Activated CD8-positive, alpha-beta memory T cell treated with anti-CD3 and anti-CD28 coated beads, Interleukin-2, amount 10 ng/mL, durations not matched to agents 7 days and 5 days (primary cell): ENCODE data around the gene SLC25A10. TPM values are rescaled to one million over a fixed set of nuclear protein-coding genes. Genes with fewer than 3 reads are reported as not detected.

ENCODE experiments used
- ATAC-seq: fragments of 150-1000 bp; cut with Tn5 transposase; one replicate; pipeline ENCODE4 v1.10.0; 2021; ENCODE audit warnings: moderate library complexity
- CTCF ChIA-PET: fragments of 350-600 bp; sonication (Branson Sonifier 250); formaldehyde crosslinking; loops from one replicate; lab custom pipeline; 2021; ENCODE audit warnings: antibody characterized with exemption; lab: Charles Lee
- DNase-seq: peaks from one replicate; pipeline ENCODE4 v3.0.0-alpha.2; 2020
- H3K27ac Mint-ChIP-seq: one replicate; pipeline ENCODE4 v1.8.0; 2021; ENCODE audit warnings: mild to moderate bottlenecking, mixed read lengths
- H3K27me3 Mint-ChIP-seq: one replicate; pipeline ENCODE4 v1.8.0; 2021; ENCODE audit warnings: mixed read lengths
- H3K36me3 Mint-ChIP-seq: one replicate; pipeline ENCODE4 v1.8.0; 2021; ENCODE audit warnings: mild to moderate bottlenecking, mixed read lengths
- H3K4me1 Mint-ChIP-seq: one replicate; pipeline ENCODE4 v1.8.0; 2021; ENCODE audit warnings: mixed read lengths
- H3K4me3 Mint-ChIP-seq: one replicate; pipeline ENCODE4 v1.8.0; 2021; ENCODE audit warnings: mild to moderate bottlenecking, moderate library complexity, mixed read lengths
- H3K9me3 Mint-ChIP-seq: one replicate; pipeline ENCODE4 v1.8.0; 2022; ENCODE audit warnings: low read depth, mixed read lengths
- total RNA-seq, 2 experiments: library from RNA; stranded (reverse); gene quantifications; one replicate each; pipeline ENCODE4 v1.2.3, GENCODE V29; 2021

The SLC25A10 gene
- total RNA-seq, 2 experiments from 2014 or later = 32.8 to 40.1 TPM

DNA sequence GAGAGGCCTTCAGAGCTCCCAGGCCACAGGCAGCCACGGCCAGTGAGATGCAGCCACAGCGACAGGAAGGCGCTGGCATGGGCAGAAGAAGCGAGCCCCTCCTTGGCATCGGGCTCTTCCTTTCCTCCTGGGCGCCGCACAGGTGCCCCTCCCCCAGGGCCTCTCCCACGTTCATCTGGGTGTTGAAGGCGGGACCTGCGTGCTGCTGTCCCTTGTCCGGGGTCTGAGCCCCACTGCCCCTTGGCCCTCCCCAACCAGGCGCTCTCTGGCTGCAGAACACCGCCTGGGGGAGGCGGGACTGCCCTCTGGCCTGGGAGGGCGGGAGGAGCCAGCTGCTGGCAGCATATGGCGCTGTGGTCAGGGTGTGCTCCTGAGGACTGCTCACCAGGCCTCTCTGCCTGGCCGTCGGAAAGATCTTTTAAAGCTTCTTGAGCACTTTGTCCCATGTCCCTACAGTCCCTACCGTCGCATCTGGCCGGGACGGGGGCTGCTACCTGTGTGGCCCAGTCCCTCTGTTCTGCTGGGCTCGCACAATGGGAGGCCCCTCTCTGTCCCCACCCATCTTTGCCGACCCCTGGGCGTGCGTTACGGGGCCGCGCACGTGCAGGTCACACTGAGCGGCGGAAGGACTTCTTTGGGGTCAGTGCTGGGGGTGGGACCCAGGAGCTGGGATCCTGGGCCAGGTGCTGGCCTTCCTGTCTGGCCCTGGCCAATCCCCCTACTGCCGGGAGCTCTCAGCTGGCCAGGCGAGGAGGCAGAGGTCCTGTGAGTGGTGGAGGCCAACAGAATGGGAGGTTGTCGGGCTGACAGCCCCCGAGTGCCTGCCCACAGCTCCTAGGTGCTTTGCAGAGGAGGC lies 1.7 kb downstream of the SLC25A10 start:
- H3K4me1 Mint-ChIP-seq = peaks cover 29% of the 10 kb centered on the region
- no peaks in the 10 kb centered on the region for H3K27me3 Mint-ChIP-seq
- CTCF ChIA-PET = interaction anchor here (1.1 to 2.1 kb wide), 5 partner anchors 8 to 149 kb away, joined by 3 to 10 read pairs (median 6); partner anchors contain the start of genes ARL16 and HGS
- no peak overlapping the region for H3K27ac Mint-ChIP-seq
- ATAC-seq (no peak), DNase-seq (no peak)
- peak overlapping the region; percentile 81 for H3K4me3 Mint-ChIP-seq
- H3K36me3 Mint-ChIP-seq = peaks cover 2% of the 10 kb centered on the region
- no peaks in the 10 kb centered on the region for H3K9me3 Mint-ChIP-seq

DNA sequence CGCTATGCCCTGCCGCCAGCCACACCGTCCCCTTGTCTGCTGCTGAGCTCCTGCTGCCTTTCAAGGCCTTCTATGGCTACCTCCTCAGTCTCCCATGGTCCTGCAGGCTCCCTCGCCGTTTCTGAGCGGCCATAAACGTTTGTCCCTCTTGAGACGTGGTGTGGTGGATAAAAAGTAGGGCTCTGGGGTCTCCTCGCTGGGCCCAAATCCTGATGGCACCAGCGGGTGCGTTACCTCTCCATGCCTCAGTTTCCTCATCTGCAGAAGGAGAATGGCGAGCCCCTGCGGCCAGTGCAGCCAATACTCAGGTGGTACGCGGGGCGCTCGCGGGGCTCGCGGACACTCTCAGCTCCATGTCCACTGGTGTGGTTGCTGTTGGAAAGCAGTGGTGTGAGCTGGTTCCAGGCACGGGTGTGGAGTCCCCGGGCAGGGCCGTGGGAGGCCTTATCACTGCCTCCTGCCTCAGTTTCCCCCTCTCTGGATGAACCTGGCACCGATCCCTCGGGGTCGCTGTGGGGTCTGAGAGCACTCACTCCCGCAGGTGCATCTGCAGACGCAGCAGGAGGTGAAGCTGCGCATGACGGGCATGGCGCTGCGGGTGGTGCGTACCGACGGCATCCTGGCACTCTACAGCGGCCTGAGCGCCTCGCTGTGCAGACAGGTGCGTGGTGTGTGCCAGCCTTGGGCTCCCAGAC lies 2.5 kb downstream of the SLC25A10 start:
- no peak for ATAC-seq
- DNase-seq = no peak
- Mint-ChIP-seq H3K9me3 (no peaks in the 10 kb centered on the region), H3K27me3 (no peaks in the 10 kb centered on the region), H3K4me3 (no peak overlapping the region), H3K36me3 (peaks cover 2% of the 10 kb centered on the region), H3K4me1 (peaks cover 29% of the 10 kb centered on the region), H3K27ac (no peak overlapping the region)
- CTCF ChIA-PET = interaction anchor here (1.3 to 2.1 kb wide), 3 partner anchors 9 to 149 kb away, joined by 4 to 10 read pairs (median 4); partner anchors contain the start of genes ARL16 and HGS

DNA sequence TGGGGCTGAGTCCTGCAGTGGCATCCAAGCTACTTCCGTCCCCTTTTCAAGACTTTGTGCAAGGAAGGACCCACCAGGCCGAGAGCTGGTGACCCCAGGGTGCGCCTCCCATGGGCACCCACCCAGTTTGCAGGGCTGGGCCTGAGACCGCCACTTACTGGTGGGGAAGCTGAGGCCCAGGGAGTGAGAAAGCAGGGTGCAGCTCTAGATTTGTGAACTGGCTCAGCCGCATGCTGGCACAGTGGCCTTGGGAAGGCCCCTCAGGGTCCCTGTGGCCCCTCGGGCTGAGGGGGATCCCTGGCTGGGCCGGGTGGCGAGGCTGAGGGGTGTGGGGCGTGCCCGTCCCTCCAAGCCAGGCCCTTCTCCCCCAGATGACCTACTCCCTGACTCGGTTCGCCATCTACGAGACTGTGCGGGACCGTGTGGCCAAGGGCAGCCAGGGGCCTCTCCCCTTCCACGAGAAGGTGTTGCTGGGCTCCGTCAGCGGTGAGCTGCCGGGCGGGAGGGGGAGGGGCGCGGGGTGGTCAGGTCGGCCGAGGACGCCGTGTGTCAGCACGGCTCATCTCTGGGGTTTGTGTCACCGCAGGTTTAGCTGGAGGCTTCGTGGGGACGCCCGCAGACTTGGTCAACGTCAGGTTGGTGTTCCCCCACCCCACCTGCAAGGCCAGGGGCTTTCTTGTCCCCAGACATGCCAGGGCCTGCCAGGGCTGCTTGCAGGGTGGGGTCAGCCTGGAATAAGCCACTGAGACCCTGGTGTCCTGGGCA lies 3.2 kb downstream of the SLC25A10 start:
- no peaks in the 10 kb centered on the region for H3K27me3 Mint-ChIP-seq
- CTCF ChIA-PET = interaction anchor here (1.3 to 1.5 kb wide), 2 partner anchors 10 to 148 kb away, joined by 4 read pairs; no protein-coding TSS in a partner anchor
- no peaks in the 10 kb centered on the region for H3K9me3 Mint-ChIP-seq
- H3K36me3 Mint-ChIP-seq = peaks cover 3% of the 10 kb centered on the region
- H3K27ac Mint-ChIP-seq = no peak overlapping the region
- DNase-seq (no peak), ATAC-seq (no peak)
- peaks cover 27% of the 10 kb centered on the region for H3K4me1 Mint-ChIP-seq
- no peak overlapping the region for H3K4me3 Mint-ChIP-seq

DNA sequence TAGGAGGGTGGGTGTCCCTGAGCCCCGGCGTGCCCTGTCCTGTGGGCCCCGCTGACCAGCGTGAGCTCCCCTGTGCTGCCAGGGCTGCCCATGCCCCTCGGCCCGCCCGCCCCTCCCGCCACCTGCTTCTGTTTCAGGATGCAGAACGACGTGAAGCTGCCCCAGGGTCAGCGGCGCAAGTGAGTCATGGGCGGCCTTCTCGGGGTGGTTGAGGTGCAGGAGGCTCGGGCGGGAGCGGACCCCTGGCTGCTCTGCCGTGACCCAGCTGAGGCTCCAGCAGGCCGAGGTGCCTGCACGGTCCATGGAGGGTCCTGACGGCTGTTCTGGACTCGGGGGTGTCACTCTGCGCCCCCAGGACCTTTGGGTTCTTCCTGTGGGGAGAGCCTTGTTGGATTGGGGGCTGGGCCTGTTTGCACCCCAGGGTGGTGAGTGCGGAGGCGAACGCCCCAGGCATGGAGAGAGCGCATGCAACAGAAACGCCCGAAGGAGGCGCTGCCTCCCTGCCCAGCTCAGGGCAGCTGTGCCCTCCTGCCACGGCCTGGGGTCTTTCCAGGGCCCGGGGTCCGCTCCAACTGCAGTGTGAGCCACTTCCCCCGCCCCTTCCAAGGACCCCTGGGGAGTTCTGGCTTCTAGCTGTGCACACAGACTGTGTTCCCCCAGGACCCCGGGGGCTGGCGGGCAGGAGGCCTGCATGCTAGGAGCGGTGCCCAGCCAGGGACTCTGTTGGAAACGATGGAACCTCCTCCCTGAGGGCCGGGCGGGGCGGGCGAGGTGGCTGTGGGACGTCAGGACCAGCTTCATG lies 4.0 kb downstream of the SLC25A10 start:
- Mint-ChIP-seq H3K36me3 (peaks cover 3% of the 10 kb centered on the region), H3K27ac (no peak overlapping the region), H3K27me3 (no peaks in the 10 kb centered on the region), H3K4me3 (no peak overlapping the region), H3K9me3 (no peaks in the 10 kb centered on the region), H3K4me1 (peaks cover 19% of the 10 kb centered on the region)
- ATAC-seq (no peak), DNase-seq (no peak)
- CTCF ChIA-PET = interaction anchor here (1.3 kb wide), 1 partner anchor 11 kb away, joined by 4 read pairs; no protein-coding TSS in a partner anchor

DNA sequence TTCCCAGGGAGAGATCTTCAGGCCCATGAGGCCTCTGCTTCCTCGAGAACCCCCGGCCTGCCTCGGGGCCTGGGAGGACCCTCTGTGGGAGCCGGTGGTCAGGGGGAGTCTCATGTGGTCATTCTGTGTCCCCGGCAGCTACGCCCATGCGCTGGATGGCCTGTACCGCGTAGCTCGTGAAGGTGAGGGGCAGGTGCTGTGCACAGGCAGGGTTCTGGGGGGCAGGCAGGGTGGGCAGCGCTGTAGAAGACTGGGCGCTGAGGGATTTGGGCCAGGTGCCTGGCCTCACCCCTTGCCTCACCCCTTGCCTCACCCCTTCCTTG lies 4.6 kb downstream of the SLC25A10 start:
- peaks cover 3% of the 10 kb centered on the region for H3K36me3 Mint-ChIP-seq
- H3K27me3 Mint-ChIP-seq = no peaks in the 10 kb centered on the region
- ATAC-seq (no peak), DNase-seq (no peak)
- CTCF ChIA-PET = no interaction called here
- no peak overlapping the region for H3K27ac Mint-ChIP-seq
- H3K4me3 Mint-ChIP-seq = no peak overlapping the region
- peaks cover 15% of the 10 kb centered on the region for H3K4me1 Mint-ChIP-seq
- H3K9me3 Mint-ChIP-seq = no peaks in the 10 kb centered on the region

DNA sequence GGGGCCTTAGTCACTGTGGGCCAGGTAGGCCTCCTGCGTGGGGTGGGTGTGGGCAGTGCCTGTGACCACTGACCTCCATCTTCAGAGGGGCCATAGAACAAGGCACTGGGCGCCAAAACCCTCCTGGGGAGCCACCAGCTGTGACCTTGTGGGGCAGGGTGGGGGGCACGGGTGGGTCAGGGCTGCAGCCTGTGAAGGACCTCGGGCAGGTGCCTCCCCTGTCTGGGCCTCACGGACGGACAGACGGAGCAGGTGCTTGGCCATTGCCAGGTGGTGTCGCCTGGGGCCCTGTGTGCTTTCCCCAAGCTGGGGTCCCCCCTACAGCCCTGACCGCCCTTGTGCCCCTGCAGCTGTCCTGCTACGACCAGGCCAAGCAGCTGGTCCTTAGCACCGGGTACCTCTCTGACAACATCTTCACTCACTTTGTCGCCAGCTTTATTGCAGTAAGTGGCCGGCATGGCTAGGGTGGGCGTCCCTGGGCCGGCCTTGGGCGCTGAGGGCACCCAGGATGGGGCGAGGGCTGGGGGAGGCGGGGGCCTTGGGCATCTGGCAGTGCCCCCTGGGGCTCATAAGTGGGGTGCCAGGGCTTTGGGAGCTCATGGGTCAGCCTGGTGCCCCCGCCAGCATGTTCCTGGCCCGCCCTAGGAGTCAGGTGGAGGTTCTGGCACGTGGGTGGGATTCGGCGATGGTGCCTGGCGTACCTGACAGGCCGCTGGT lies 5.1 kb downstream of the SLC25A10 start:
- ATAC-seq (no peak), DNase-seq (no peak)
- CTCF ChIA-PET = no interaction called here
- Mint-ChIP-seq H3K27ac (no peak overlapping the region), H3K4me3 (no peak overlapping the region), H3K4me1 (peaks cover 14% of the 10 kb centered on the region), H3K27me3 (no peaks in the 10 kb centered on the region), H3K36me3 (peaks cover 3% of the 10 kb centered on the region), H3K9me3 (no peaks in the 10 kb centered on the region)

DNA sequence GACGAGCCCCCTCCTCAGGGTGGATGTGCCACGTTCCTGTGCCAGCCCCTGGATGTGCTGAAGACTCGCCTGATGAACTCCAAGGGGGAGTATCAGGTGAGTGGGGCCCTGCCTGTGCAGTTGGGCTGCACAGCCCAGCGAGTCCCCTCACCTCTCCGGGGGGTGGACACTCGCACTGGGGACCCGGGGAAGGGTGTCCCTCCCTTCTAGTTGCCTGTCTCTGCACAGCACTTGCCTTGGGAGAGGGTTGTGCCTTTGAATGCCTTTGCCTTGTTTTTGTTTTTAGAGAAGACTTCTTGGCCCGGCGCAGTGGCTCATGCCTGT lies 5.6 kb downstream of the SLC25A10 start:
- DNase-seq = no peak
- ATAC-seq = no peak
- H3K36me3 Mint-ChIP-seq = peaks cover 3% of the 10 kb centered on the region
- no peak overlapping the region for H3K27ac Mint-ChIP-seq
- H3K9me3 Mint-ChIP-seq = no peaks in the 10 kb centered on the region
- H3K27me3 Mint-ChIP-seq = no peaks in the 10 kb centered on the region
- CTCF ChIA-PET = no interaction called here
- no peak overlapping the region for H3K4me3 Mint-ChIP-seq
- H3K4me1 Mint-ChIP-seq = peaks cover 12% of the 10 kb centered on the region

DNA sequence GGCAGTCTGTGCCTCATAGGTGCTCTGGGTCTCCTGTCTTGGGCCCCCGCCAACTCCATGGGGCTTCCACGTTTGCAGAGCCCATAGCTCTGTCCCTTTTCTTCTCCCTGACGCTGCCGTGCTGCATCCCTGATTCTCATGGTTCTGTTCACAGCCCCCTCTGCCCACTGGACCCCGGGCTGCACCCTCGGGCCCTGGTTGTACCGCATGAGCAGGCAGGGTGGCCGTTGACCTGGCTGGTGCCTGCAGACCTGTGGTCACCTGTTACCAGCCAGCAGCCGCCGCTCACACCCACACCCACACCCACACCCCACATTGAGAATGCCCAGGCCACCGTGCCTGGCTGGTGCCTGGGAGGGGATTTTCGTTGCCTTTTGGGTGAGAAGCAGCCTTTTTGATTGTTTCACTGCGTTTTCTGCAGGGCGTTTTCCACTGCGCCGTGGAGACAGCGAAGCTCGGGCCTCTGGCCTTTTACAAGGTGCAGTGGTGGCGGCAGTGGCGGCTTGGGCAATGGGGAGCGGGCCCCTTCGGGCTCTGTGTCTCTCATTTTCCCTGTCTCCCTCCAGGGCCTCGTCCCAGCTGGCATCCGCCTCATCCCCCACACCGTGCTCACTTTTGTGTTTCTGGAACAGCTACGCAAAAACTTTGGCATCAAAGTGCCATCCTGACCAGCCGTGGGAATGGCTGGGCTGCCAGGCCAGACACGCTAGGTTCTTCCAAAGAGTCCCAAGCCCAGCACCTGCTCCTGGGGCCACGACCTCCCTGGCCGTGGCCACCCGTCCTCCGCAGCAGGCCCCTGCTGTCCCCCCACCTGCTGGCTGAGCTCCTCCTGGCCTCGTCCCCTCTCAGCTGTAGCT lies 7.6 kb downstream of the SLC25A10 start:
- no peak for ATAC-seq
- Mint-ChIP-seq H3K9me3 (no peaks in the 10 kb centered on the region), H3K27ac (no peak overlapping the region), H3K4me3 (no peak overlapping the region), H3K36me3 (peaks cover 3% of the 10 kb centered on the region), H3K27me3 (peaks cover 2% of the 10 kb centered on the region), H3K4me1 (peaks cover 2% of the 10 kb centered on the region)
- CTCF ChIA-PET = no interaction called here
- no peak for DNase-seq

DNA sequence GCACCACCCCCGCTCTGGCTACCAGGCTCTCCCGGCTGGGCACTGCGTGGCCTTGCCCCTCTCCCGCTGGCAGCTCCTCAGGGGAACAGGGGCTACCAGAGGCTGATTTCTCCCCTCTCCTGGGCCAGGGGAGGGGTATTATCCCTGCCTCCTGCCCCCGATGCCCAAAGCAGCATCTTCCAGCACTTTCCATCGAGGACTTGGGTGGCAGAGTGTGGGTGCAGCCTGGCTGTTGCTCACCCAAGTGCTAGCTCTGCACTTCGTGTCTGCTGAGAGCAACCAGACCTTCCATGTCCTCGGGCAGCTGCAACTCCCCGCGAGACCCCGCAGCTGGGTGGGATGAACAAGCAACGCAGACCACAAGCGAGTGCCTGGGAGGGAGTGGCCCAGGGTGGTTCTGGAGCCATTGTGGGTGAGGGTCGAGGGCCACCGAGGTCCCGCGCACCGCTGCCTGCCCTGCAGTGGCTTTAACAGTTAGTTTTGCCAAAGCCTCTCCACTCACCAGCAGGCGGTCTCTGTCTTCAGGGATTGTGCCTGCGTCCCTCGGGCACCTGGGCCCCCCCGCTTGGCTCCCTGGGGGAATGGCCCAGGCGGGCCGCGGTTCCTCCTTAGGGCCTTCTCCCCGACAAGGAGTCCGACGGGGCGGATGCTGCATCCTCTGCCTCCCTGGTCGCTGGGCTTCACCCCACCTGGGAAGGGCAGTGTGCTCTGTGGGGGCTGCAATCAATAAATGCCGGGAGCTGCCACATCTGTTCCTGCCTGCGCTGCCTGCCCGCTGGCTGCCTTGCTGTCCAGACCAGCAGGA lies 8.4 kb downstream of the SLC25A10 start:
- Mint-ChIP-seq H3K36me3 (peaks cover 3% of the 10 kb centered on the region), H3K27ac (no peak overlapping the region), H3K4me1 (no peaks in the 10 kb centered on the region), H3K4me3 (no peak overlapping the region), H3K27me3 (peaks cover 2% of the 10 kb centered on the region), H3K9me3 (no peaks in the 10 kb centered on the region)
- ATAC-seq (no peak), DNase-seq (no peak)
- CTCF ChIA-PET = interaction anchor here (2.8 kb wide), 1 partner anchor 8 kb away, joined by 8 read pairs; the partner anchor contains the start of gene SLC25A10

DNA sequence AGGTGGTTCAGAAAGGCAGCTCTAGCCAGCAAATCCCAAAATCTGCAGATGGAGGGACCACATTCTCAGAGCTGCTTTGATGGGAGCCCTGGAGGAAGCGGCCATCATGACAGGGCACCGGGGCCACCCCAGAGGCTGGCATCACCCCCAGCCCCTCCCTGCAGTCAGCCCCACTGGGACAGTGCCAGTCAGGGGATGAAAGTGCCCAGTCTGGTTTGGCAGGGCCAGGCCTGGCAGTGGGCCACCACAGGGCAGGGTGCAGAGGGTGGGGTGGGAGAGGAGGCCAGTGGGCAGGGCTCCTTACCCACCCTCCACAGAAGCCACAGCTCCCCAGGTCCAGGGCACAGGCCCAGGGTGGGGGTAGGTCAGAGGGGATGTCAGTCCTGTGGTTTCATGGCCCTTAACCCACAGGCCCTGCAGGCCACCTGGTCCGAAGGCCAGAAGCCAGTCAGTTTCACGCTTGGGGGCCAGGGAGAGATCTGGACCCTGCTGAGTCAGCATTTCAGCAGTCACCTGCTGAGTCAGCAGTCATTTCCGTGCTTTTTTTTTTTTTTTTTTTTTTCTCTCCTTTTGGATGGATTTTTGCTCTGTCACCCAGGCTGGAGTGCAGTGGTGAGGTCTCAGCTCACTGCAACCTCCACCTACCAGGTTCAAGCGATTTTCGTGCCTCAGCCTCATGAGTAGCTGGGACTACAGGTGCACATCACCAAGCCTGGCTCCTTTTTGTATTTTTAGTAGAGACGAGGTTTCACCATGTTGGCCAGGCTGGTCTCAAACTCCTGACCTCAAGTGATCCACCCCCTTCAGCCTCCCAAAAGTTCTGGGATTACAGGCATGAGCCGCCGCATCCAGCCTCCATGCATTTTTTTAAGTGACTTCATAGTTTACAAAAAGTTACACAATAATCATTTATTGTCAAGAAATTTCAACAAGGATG lies 10.4 kb downstream of the SLC25A10 start:
- Mint-ChIP-seq H3K9me3 (no peaks in the 10 kb centered on the region), H3K4me1 (no peaks in the 10 kb centered on the region), H3K27ac (no peak overlapping the region), H3K36me3 (peaks cover 3% of the 10 kb centered on the region), H3K4me3 (no peak overlapping the region), H3K27me3 (peaks cover 2% of the 10 kb centered on the region)
- DNase-seq (no peak), ATAC-seq (peak; percentile 27)
- CTCF ChIA-PET = interaction anchor here (0.5 to 2.8 kb wide), 5 partner anchors 10 to 128 kb away, joined by 3 to 8 read pairs (median 3); partner anchors contain the start of gene SLC25A10
